HepG2 (cell line): ENCODE measurements around the gene SFI1. TPM values are rescaled to one million over a fixed set of nuclear protein-coding genes. Genes with fewer than 3 reads are reported as not detected.

Experiments
- CEBPB ChIP-seq: IDR thresholded peaks from 2 replicates; pipeline ENCODE4 v1.6.1; 2011; ENCODE audit warnings: low read depth, low read length, improper control_type of control experiment, borderline replicate concordance
- FOXA3 ChIP-seq: IDR thresholded peaks from 2 replicates; pipeline ENCODE4 v1.6.1; 2016; ENCODE audit warnings: missing genetic modification reagents, missing compliant biosample characterization
- GTF2F1 ChIP-seq: fragments of 150-350 bp; IDR thresholded peaks from 2 replicates; pipeline ENCODE4 v1.6.1; 2014; ENCODE audit warnings: low read length
- KDM5A ChIP-seq: fragments of 200-600 bp; sonication (generic); IDR thresholded peaks from 2 replicates; pipeline ENCODE4 v1.7.0; 2018; ENCODE audit warnings: antibody characterized with exemption, mild to moderate bottlenecking, low read length, borderline replicate concordance
- KLF9 ChIP-seq: IDR thresholded peaks from 2 replicates; pipeline ENCODE4 v1.6.1; 2016; ENCODE audit warnings: low read depth
- MTA1 ChIP-seq: sonication (generic); formaldehyde crosslinking; IDR thresholded peaks from 2 replicates; pipeline ENCODE4 v1.4.0; 2020; ENCODE audit warnings: missing genetic modification reagents, mild to moderate bottlenecking, borderline replicate concordance
- NFE2L2 ChIP-seq: fragments of 150-350 bp; IDR thresholded peaks from 2 replicates; pipeline ENCODE4 v1.6.1; 2014; ENCODE audit warnings: low read length
- NFKB2 ChIP-seq: sonication (generic); formaldehyde crosslinking; IDR thresholded peaks from 2 replicates; pipeline ENCODE4 v1.4.0; 2020; ENCODE audit warnings: missing genetic modification reagents, borderline replicate concordance
- PBX3 ChIP-seq: sonication (generic); formaldehyde crosslinking; IDR thresholded peaks from 2 replicates; pipeline ENCODE4 v1.8.1; 2023; ENCODE audit warnings: missing genetic modification reagents, inconsistent platforms, borderline replicate concordance
- POLR2G ChIP-seq: fragments of 200-400 bp; formaldehyde crosslinking; IDR thresholded peaks from 2 replicates; pipeline ENCODE4 v1.6.1; 2018; ENCODE audit warnings: mild to moderate bottlenecking, low read depth, low read length, moderate library complexity
- SALL1 ChIP-seq: sonication (generic); formaldehyde crosslinking; IDR thresholded peaks from 2 replicates; pipeline ENCODE4 v1.8.0; 2022; ENCODE audit warnings: mild to moderate bottlenecking, missing genetic modification reagents
- SNAPC4 ChIP-seq: sonication (generic); formaldehyde crosslinking; IDR thresholded peaks from 2 replicates; pipeline ENCODE4 v1.4.0; 2020; ENCODE audit warnings: mild to moderate bottlenecking, missing genetic modification reagents
- SPEN ChIP-seq: sonication (generic); formaldehyde crosslinking; IDR thresholded peaks from 2 replicates; pipeline ENCODE4 v1.5.1; 2020; ENCODE audit warnings: low read depth, mild to moderate bottlenecking, missing genetic modification reagents
- ZNF431 ChIP-seq: sonication (generic); formaldehyde crosslinking; IDR thresholded peaks from 2 replicates; pipeline ENCODE4 v1.9.0; 2022; ENCODE audit warnings: missing genetic modification reagents, low read depth, mild to moderate bottlenecking, borderline replicate concordance
- ZNF773 ChIP-seq: sonication (generic); formaldehyde crosslinking; IDR thresholded peaks from 2 replicates; pipeline ENCODE4 v1.4.0; 2020; ENCODE audit warnings: missing genetic modification reagents, borderline replicate concordance
- polyA plus RNA-seq, 8 experiments: library from polyadenylated mRNA; depleted of rRNA in 3 of 8; stranded (reverse) in 7 of 8; unstranded in 1 of 8; fragments of >200 nt; fragmentation: Illumina TruSeq in 4 of 8; extraction: Trizol in 4 of 8; gene quantifications; 2 replicates each; pipeline versions ENCODE4 v1.2.1 to v1.2.3, GENCODE V29; 2011 to 2016; ENCODE audit warnings: low read depth in 4 of 8, missing spikeins in 1 of 8, mixed read lengths in 1 of 8; ENCODE audit not compliant: insufficient read depth in 1 of 8
- total RNA-seq, 5 experiments: library from RNA; depleted of rRNA; stranded (reverse); fragments of >200 nt; fragmentation: Illumina TruSeq; extraction: Trizol; gene quantifications; 2 replicates each; pipeline ENCODE4 v1.2.3, GENCODE V29; 2016; ENCODE audit warnings: low read depth in 1 of 5
- TF ChIP-seq, protein P1 (sequence below): sonication (generic); formaldehyde crosslinking; IDR thresholded peaks from 2 replicates; pipeline ENCODE4 v1.5.1; 2020; ENCODE audit warnings: missing genetic modification reagents, mild to moderate bottlenecking, borderline replicate concordance
- TF ChIP-seq, protein P2 (sequence below): sonication (generic); formaldehyde crosslinking; IDR thresholded peaks from 2 replicates; pipeline ENCODE4 v1.9.0; 2021; ENCODE audit warnings: missing genetic modification reagents, borderline replicate concordance

The SFI1 gene
- total and polyA plus RNA-seq, 2 of the 13 experiments (the other 11 are each of a cell fraction or from before 2014, with no cell fraction given), result 20.5 to 40.1 TPM

GRCh38 chr22:31616315-31616980 lies 120.1 kb downstream of the SFI1 start (continued):
- TF ChIP-seq, protein P1, sequence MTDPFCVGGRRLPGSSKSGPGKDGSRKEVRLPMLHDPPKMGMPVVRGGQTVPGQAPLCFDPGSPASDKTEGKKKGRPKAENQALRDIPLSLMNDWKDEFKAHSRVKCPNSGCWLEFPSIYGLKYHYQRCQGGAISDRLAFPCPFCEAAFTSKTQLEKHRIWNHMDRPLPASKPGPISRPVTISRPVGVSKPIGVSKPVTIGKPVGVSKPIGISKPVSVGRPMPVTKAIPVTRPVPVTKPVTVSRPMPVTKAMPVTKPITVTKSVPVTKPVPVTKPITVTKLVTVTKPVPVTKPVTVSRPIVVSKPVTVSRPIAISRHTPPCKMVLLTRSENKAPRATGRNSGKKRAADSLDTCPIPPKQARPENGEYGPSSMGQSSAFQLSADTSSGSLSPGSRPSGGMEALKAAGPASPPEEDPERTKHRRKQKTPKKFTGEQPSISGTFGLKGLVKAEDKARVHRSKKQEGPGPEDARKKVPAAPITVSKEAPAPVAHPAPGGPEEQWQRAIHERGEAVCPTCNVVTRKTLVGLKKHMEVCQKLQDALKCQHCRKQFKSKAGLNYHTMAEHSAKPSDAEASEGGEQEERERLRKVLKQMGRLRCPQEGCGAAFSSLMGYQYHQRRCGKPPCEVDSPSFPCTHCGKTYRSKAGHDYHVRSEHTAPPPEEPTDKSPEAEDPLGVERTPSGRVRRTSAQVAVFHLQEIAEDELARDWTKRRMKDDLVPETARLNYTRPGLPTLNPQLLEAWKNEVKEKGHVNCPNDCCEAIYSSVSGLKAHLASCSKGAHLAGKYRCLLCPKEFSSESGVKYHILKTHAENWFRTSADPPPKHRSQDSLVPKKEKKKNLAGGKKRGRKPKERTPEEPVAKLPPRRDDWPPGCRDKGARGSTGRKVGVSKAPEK (CRISPR knock-in tag), result no peak
- no peak for TF ChIP-seq KLF9
- TF ChIP-seq SALL1 (CRISPR knock-in tag), result peak; percentile 11; the same call in 1 of the 2 replicates
- no peak for TF ChIP-seq MTA1
- TF ChIP-seq POLR2G, result peak; percentile 22; the same call in 1 of the 2 replicates
- no peak for TF ChIP-seq ZNF431 (CRISPR knock-in tag)
- no peak for TF ChIP-seq NFE2L2
- no peak for TF ChIP-seq SNAPC4 (CRISPR knock-in tag)
- TF ChIP-seq NFKB2 (CRISPR knock-in tag), result 0 out of 2 replicates have a peak, but pooled peaks have one; percentile 60
- no peak for TF ChIP-seq KDM5A
- TF ChIP-seq FOXA3 (CRISPR knock-in tag), result 0 out of 2 replicates have a peak, but pooled peaks have one; percentile 10
- TF ChIP-seq SPEN (CRISPR knock-in tag), result no peak
- no peak for TF ChIP-seq CEBPB
- TF ChIP-seq ZNF773, result no peak
- TF ChIP-seq, protein P2, sequence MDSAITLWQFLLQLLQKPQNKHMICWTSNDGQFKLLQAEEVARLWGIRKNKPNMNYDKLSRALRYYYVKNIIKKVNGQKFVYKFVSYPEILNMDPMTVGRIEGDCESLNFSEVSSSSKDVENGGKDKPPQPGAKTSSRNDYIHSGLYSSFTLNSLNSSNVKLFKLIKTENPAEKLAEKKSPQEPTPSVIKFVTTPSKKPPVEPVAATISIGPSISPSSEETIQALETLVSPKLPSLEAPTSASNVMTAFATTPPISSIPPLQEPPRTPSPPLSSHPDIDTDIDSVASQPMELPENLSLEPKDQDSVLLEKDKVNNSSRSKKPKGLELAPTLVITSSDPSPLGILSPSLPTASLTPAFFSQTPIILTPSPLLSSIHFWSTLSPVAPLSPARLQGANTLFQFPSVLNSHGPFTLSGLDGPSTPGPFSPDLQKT (CRISPR knock-in tag), result no peak
- TF ChIP-seq PBX3 (CRISPR knock-in tag), result no peak
- no peak for TF ChIP-seq GTF2F1
